Fibroblast of lung (primary cell): ENCODE data around the gene DIP2C. TPM values are rescaled to one million over a fixed set of nuclear protein-coding genes. Genes with fewer than 3 reads are reported as not detected.
A peak's percentile ranks its signal among the peaks of the same experiment; 100 is the strongest.

ENCODE experiments used
- DNase-seq, 2 donors: peaks; one replicate each; pipeline versions ENCODE4 v3.0.0 to v3.0.0-alpha.2; 2010; ENCODE audit warnings: low read depth in 2 of 2
- H2AFZ ChIP-seq: 2 replicates; pipeline ENCODE4 v1.5.1; 2012; ENCODE audit warnings: low read length, control low read depth, inconsistent platforms
- H3K27ac ChIP-seq: 2 replicates; pipeline ENCODE4 v1.5.1; 2011; ENCODE audit warnings: low read length, control low read depth; ENCODE audit not compliant: insufficient read depth
- H3K27me3 ChIP-seq: 2 replicates; pipeline ENCODE4 v1.5.1; 2011; ENCODE audit warnings: mild to moderate bottlenecking, low read length; ENCODE audit not compliant: control insufficient read depth, insufficient read depth
- H3K36me3 ChIP-seq: 2 replicates; pipeline ENCODE4 v1.5.1; 2011; ENCODE audit warnings: low read length; ENCODE audit not compliant: control insufficient read depth, insufficient read depth
- H3K4me1 ChIP-seq: 2 replicates; pipeline ENCODE4 v1.5.1; 2011; ENCODE audit warnings: low read length; ENCODE audit not compliant: control insufficient read depth, insufficient read depth; ENCODE audit errors: extremely low read depth
- H3K4me2 ChIP-seq: 2 replicates; pipeline ENCODE4 v1.5.1; 2011; ENCODE audit warnings: low read length, control low read depth; ENCODE audit not compliant: insufficient read depth; ENCODE audit errors: extremely low read depth
- H3K4me3 ChIP-seq, 4 experiments: fragments of 200-600 bp in 1 of 4; sonication (generic) in 1 of 4; replicated peaks in 1 of 4; 2 replicates each; pipeline ENCODE4 v1.5.1; 2011 to 2016; ENCODE audit warnings: low read length in 4 of 4, low read depth in 3 of 4, mild to moderate bottlenecking in 3 of 4, control low read depth in 2 of 4, inconsistent platforms in 1 of 4, mixed read lengths in 1 of 4; ENCODE audit not compliant: insufficient read depth in 1 of 4; ENCODE audit errors: control extremely low read depth in 1 of 4
- H3K79me2 ChIP-seq: 2 replicates; pipeline ENCODE4 v1.5.1; 2012; ENCODE audit warnings: mild to moderate bottlenecking, low read length, inconsistent platforms; ENCODE audit not compliant: control insufficient read depth, insufficient read depth
- H3K9ac ChIP-seq: 2 replicates; pipeline ENCODE4 v1.5.1; 2011; ENCODE audit warnings: mild to moderate bottlenecking, low read length, control low read depth; ENCODE audit not compliant: insufficient read depth
- H3K9me3 ChIP-seq: 2 replicates; pipeline ENCODE4 v1.5.1; 2012; ENCODE audit warnings: low read depth, low read length; ENCODE audit not compliant: control insufficient read depth, insufficient read depth
- H4K20me1 ChIP-seq: 2 replicates; pipeline ENCODE4 v1.5.1; 2011; ENCODE audit warnings: low read length; ENCODE audit not compliant: control insufficient read depth, insufficient read depth; ENCODE audit errors: extremely low read depth
- CTCF ChIP-seq, 2 donors: IDR thresholded peaks in 1 of 2; conservative IDR thresholded peaks in 1 of 2; 1 replicate in 1 of 2; 2 replicates in 1 of 2; pipeline ENCODE4 v1.5.1; 2011 to 2012; ENCODE audit warnings: low read length in 2 of 2, control low read depth in 1 of 2, inconsistent platforms in 1 of 2, low read depth in 1 of 2, mild to moderate bottlenecking in 1 of 2
- EZH2 ChIP-seq: IDR thresholded peaks from 2 replicates; pipeline ENCODE4 v1.5.1; 2012; ENCODE audit warnings: low read length, control low read depth, mild to moderate bottlenecking; ENCODE audit errors: missing control alignments
- polyA plus RNA-seq, 2 donors: library from polyadenylated mRNA; depleted of rRNA in 1 of 2; stranded (reverse) in 1 of 2; unstranded in 1 of 2; fragments of >200 nt; gene quantifications; 2 replicates each; pipeline ENCODE4 v1.2.1, GENCODE V29; 2011 to 2012; ENCODE audit warnings: missing spikeins in 1 of 2
- total RNA-seq: library from RNA; depleted of rRNA; stranded (reverse); fragments of >200 nt; gene quantifications from 2 replicates; pipeline ENCODE4 v1.2.1, GENCODE V29; 2014

DIP2C gene
- total and polyA plus RNA-seq, 2 donors (not counting 1 experiment from before 2014, with no cell fraction given), result 10.7 to 18.3 TPM

- Histone ChIP-seq H3K4me3 (no peak overlapping the region), H3K4me2 (no peak overlapping the region), H3K79me2 (peaks cover 58% of the 10 kb centered on the region), H3K27ac (no peak overlapping the region), H4K20me1 (peaks cover 1% of the 10 kb centered on the region), H2AFZ (no peak overlapping the region), H3K9ac (no peak overlapping the region), H3K9me3 (no peaks in the 10 kb centered on the region), H3K36me3 (no peaks in the 10 kb centered on the region), H3K4me1 (peaks cover 20% of the 10 kb centered on the region), H3K27me3 (no peaks in the 10 kb centered on the region)
- DNase-seq, result no peak
- TF ChIP-seq CTCF (conservative IDR thresholded peaks at IDR 0.05 in 1 of 2, IDR thresholded peaks at IDR 0.05 in 1 of 2; ENCODE audit: low read depth in 1 of 2, low read length in 2 of 2) (no peak), EZH2 (no peak)
Measured at GRCh38 chr10:686155-686931, 3.1 kb downstream of the DIP2C start.

- no peak for TF ChIP-seq EZH2
- no peak for TF ChIP-seq CTCF (conservative IDR thresholded peaks at IDR 0.05 in 1 of 2, IDR thresholded peaks at IDR 0.05 in 1 of 2; ENCODE audit: low read depth in 1 of 2, low read length in 2 of 2)
- Histone ChIP-seq H3K4me3 (no peak overlapping the region), H3K4me1 (peaks cover 22% of the 10 kb centered on the region), H3K9ac (no peak overlapping the region), H3K27me3 (no peaks in the 10 kb centered on the region), H4K20me1 (peaks cover 1% of the 10 kb centered on the region), H3K9me3 (no peaks in the 10 kb centered on the region), H3K36me3 (no peaks in the 10 kb centered on the region), H3K79me2 (peaks cover 65% of the 10 kb centered on the region), H2AFZ (no peak overlapping the region), H3K4me2 (no peak overlapping the region), H3K27ac (no peak overlapping the region)
- no peak for DNase-seq
Measured at GRCh38 chr10:685613-686012, 3.9 kb downstream of the DIP2C start.

GRCh38 chr10:683448-684071 lies 5.9 kb downstream of the DIP2C start:
- Histone ChIP-seq H3K4me1 (peaks cover 22% of the 10 kb centered on the region), H3K9me3 (no peaks in the 10 kb centered on the region), H3K27me3 (no peaks in the 10 kb centered on the region), H3K36me3 (no peaks in the 10 kb centered on the region), H3K9ac (peak overlapping the region; percentile 52), H3K79me2 (peaks cover 75% of the 10 kb centered on the region), H3K4me3 (peak overlapping the region in 3 of 4 experiments; percentile 24 to 56 (median 39)), H3K4me2 (peak overlapping the region; percentile 83), H2AFZ (peak overlapping the region; percentile 4), H3K27ac (peak overlapping the region; percentile 77), H4K20me1 (peaks cover 1% of the 10 kb centered on the region)
- peak; percentile 97 to 98 for DNase-seq
- no peak for TF ChIP-seq EZH2
- peak in 1 of 2 donors; percentile 25 for TF ChIP-seq CTCF (conservative IDR thresholded peaks at IDR 0.05 in 1 of 2, IDR thresholded peaks at IDR 0.05 in 1 of 2; ENCODE audit: low read depth in 1 of 2, low read length in 2 of 2)
